GM23338 (cell line): ENCODE results near the gene LMAN1L. TPM values are rescaled to one million over a fixed set of nuclear protein-coding genes. Genes with fewer than 3 reads are reported as not detected.

Experiments used
- ATAC-seq: fragments of 200-7000 bp; cut with Tn5 transposase; 3 replicates; pipeline ENCODE4 v1.9.1; 2020
- DNase-seq: peaks from one replicate; pipeline ENCODE4 v3.0.0-alpha.2; 2015; ENCODE audit warnings: low spot score
- H2AFZ ChIP-seq: fragments of 200-600 bp; sonication (generic); 2 replicates; pipeline ENCODE4 v1.8.0; 2016; ENCODE audit warnings: antibody characterized with exemption, mild to moderate bottlenecking, moderate library complexity
- H3F3A ChIP-seq: fragments of 200-600 bp; sonication (generic); replicated peaks from 2 replicates; pipeline ENCODE4 v1.8.0; 2017; ENCODE audit warnings: antibody characterized with exemption, mixed run types, low read depth
- H3K27ac ChIP-seq: fragments of 200-600 bp; sonication (generic); 2 replicates; pipeline ENCODE4 v1.6.1; 2016; ENCODE audit warnings: low read depth
- H3K27me3 ChIP-seq: fragments of 200-600 bp; sonication (generic); 2 replicates; pipeline ENCODE4 v1.8.0; 2016; ENCODE audit warnings: mild to moderate bottlenecking, mixed run types, moderate library complexity; ENCODE audit not compliant: insufficient read depth
- H3K36me3 ChIP-seq: fragments of 200-600 bp; sonication (generic); 2 replicates; pipeline ENCODE4 v1.8.0; 2016; ENCODE audit warnings: mild to moderate bottlenecking; ENCODE audit not compliant: insufficient read depth
- H3K4me1 ChIP-seq: fragments of 200-600 bp; sonication (generic); 2 replicates; pipeline ENCODE4 v1.8.0; 2016; ENCODE audit warnings: mild to moderate bottlenecking, moderate library complexity; ENCODE audit not compliant: insufficient read depth
- H3K4me2 ChIP-seq: fragments of 200-600 bp; sonication (generic); 2 replicates; pipeline ENCODE4 v1.7.1; 2017; ENCODE audit warnings: mixed run types
- H3K4me3 ChIP-seq: fragments of 200-600 bp; sonication (generic); 2 replicates; pipeline ENCODE4 v1.6.1; 2016; ENCODE audit warnings: mixed run types
- H3K79me2 ChIP-seq: fragments of 200-600 bp; sonication (generic); replicated peaks from 2 replicates; pipeline ENCODE4 v1.8.0; 2017; ENCODE audit warnings: mild to moderate bottlenecking; ENCODE audit not compliant: insufficient read depth
- H3K9me2 ChIP-seq: fragments of 200-600 bp; sonication (generic); 2 replicates; pipeline ENCODE4 v1.8.0; 2017; ENCODE audit not compliant: insufficient read depth
- H4K20me1 ChIP-seq: fragments of 200-600 bp; sonication (generic); replicated peaks from 2 replicates; pipeline ENCODE4 v1.8.0; 2017; ENCODE audit warnings: mild to moderate bottlenecking; ENCODE audit not compliant: insufficient read depth
- H3K27ac Mint-ChIP-seq: 2 replicates; pipeline ENCODE4 v1.8.0; 2020; ENCODE audit warnings: inconsistent platforms, mild to moderate bottlenecking, moderate library complexity, mixed read lengths
- H3K27me3 Mint-ChIP-seq: 3 replicates; pipeline ENCODE4 v1.8.0; 2022; ENCODE audit warnings: low read depth, mild to moderate bottlenecking, moderate library complexity, mixed read lengths, inconsistent platforms; ENCODE audit not compliant: insufficient read depth, poor library complexity
- H3K36me3 Mint-ChIP-seq: 3 replicates; pipeline ENCODE4 v1.8.0; 2021; ENCODE audit warnings: low read depth, mild to moderate bottlenecking, inconsistent platforms, moderate library complexity, mixed read lengths
- H3K4me1 Mint-ChIP-seq: 3 replicates; pipeline ENCODE4 v1.8.0; 2020; ENCODE audit warnings: mild to moderate bottlenecking, inconsistent platforms, mixed read lengths
- H3K4me3 Mint-ChIP-seq: 3 replicates; pipeline ENCODE4 v1.8.0; 2021; ENCODE audit warnings: moderate library complexity, mild to moderate bottlenecking, inconsistent platforms, mixed read lengths
- H3K9me3 Mint-ChIP-seq: 3 replicates; pipeline ENCODE4 v1.8.0; 2020; ENCODE audit warnings: moderate library complexity, mild to moderate bottlenecking, inconsistent platforms, mixed read lengths
- CTCF ChIP-seq, 2 experiments: fragments of 200-600 bp in 1 of 2; sonication (generic) in 1 of 2; conservative IDR thresholded peaks; 2 replicates each; pipeline versions ENCODE4 v1.5.1 to v1.6.1; 2016 to 2017; ENCODE audit warnings: antibody characterized with exemption in 2 of 2, low read depth in 2 of 2, mild to moderate bottlenecking in 2 of 2, moderate library complexity in 1 of 2
- EZH2 ChIP-seq: fragments of 200-600 bp; sonication (generic); IDR thresholded peaks from one replicate; pipeline ENCODE4 v1.8.0; 2017; ENCODE audit warnings: antibody characterized with exemption, mild to moderate bottlenecking, low read depth; ENCODE audit not compliant: unreplicated experiment
- POLR2AphosphoS5 ChIP-seq: IDR thresholded peaks from 2 replicates; pipeline ENCODE4 v1.6.1; 2016; ENCODE audit warnings: antibody characterized with exemption, low read depth
- ZNF331 ChIP-seq: fragments of 250-450 bp; sonication (Bioruptor Pico); IDR thresholded peaks from 2 replicates; pipeline ENCODE4 v1.5.0; 2020; ENCODE audit warnings: low read depth, mild to moderate bottlenecking, moderate library complexity
- ZNF462 ChIP-seq: fragments of 250-450 bp; sonication (Bioruptor Pico); IDR thresholded peaks from 2 replicates; pipeline ENCODE4 v1.5.0; 2020; ENCODE audit warnings: mild to moderate bottlenecking, moderate library complexity
- polyA plus RNA-seq: library from polyadenylated mRNA; unstranded; fragments of >200 nt; fragmentation: Nextera tagmentation; extraction: Ambion mirVana; gene quantifications from 2 replicates; pipeline ENCODE4 v1.2.1, GENCODE V29; 2016
- total RNA-seq: library from RNA; depleted of rRNA; stranded (reverse); fragments of >200 nt; shearing (Covaris generic); gene quantifications from 2 replicates; pipeline ENCODE4 v1.2.3, GENCODE V29; 2014

The LMAN1L gene
- total and polyA plus RNA-seq, 2 experiments from 2014 or later, result not detected

- no peak for TF ChIP-seq POLR2AphosphoS5
- no peak for TF ChIP-seq ZNF462 (CRISPR knock-in tag)
- no peak for TF ChIP-seq EZH2
- no peak for TF ChIP-seq CTCF (conservative IDR thresholded peaks at IDR 0.05; ENCODE audit: low read depth in 2 of 2)
Observed at GRCh38 chr15:74778599-74778970, 34.0 kb upstream of the LMAN1L start (continued).

- H3K27ac Mint-ChIP-seq, result no peak overlapping the region
- Histone ChIP-seq H4K20me1 (peaks cover 10% of the 10 kb centered on the region; the same call in 1 of the 2 replicates), H3K4me2 (no peak overlapping the region), H3K4me1 (peaks cover 15% of the 10 kb centered on the region), H3F3A (no peaks in the 10 kb centered on the region), H3K36me3 (no peaks in the 10 kb centered on the region), H2AFZ (no peak overlapping the region), H3K79me2 (peaks cover 5% of the 10 kb centered on the region), H3K27me3 (peaks cover 19% of the 10 kb centered on the region), H3K27ac (no peak overlapping the region), H3K9me2 (no peaks in the 10 kb centered on the region), H3K4me3 (no peak overlapping the region)
- DNase-seq (no peak), ATAC-seq (no peak)
- no peaks in the 10 kb centered on the region for H3K9me3 Mint-ChIP-seq
- H3K4me1 Mint-ChIP-seq, result peaks cover 41% of the 10 kb centered on the region
- H3K4me3 Mint-ChIP-seq, result no peak overlapping the region
- no peaks in the 10 kb centered on the region for H3K36me3 Mint-ChIP-seq
- H3K27me3 Mint-ChIP-seq, result peaks cover 28% of the 10 kb centered on the region
- no peak for TF ChIP-seq EZH2
- no peak for TF ChIP-seq ZNF462 (CRISPR knock-in tag)
- TF ChIP-seq ZNF331 (CRISPR knock-in tag), result no peak
Observed at GRCh38 chr15:74779162-74779648, 33.4 kb upstream of the LMAN1L start.
